A549 (cell line): ENCODE results near the gene VIM. TPM values are rescaled to one million over a fixed set of nuclear protein-coding genes. Genes with fewer than 3 reads are reported as not detected.

Source experiments
- ATAC-seq, 2 experiments: fragments of 200-7000 bp in 1 of 2; fragments of >200 bp in 1 of 2; cut with Nextera tagmentation in 1 of 2; cut with Tn5 transposase in 1 of 2; 3 replicates each; pipeline versions ENCODE4 v1.8.0 to v1.9.1; 2018 to 2020; ENCODE audit warnings: mild to moderate bottlenecking in 1 of 2, moderate library complexity in 1 of 2
- CTCF ChIA-PET: fragments of 300-600 bp; sonication (Branson Sonifier 250); formaldehyde crosslinking; extraction: SDS; loops from one replicate; lab custom pipeline; 2021; ENCODE audit warnings: antibody characterized with exemption, inconsistent platforms; lab: Yijun Ruan, JAX
- POLR2A ChIA-PET: fragments of 350-600 bp; formaldehyde crosslinking; extraction: SDS; loops from one replicate; lab custom pipeline; 2021; ENCODE audit warnings: antibody characterized with exemption, inconsistent platforms; lab: Yijun Ruan, JAX
- DNase-seq, 2 experiments: peaks; one replicate each; pipeline versions ENCODE4 v3.0.0 to v3.0.0-alpha.2; 2011 to 2016; ENCODE audit warnings: low read depth in 1 of 2, low spot score in 1 of 2
- FAIRE-seq: peaks from 2 replicates; lab custom pipeline; 2011; peaks lifted over from hg19 to GRCh38; lab: Jason Lieb, UNC
- H3K27ac ChIP-seq, 2 experiments: fragments of >200 bp; sonication (Bioruptor Twin); formaldehyde crosslinking; 3 replicates each; pipeline ENCODE4 v1.5.1; 2016 to 2017
- H3K4me1 ChIP-seq: fragments of >200 bp; sonication (Bioruptor Twin); formaldehyde crosslinking; 3 replicates; pipeline ENCODE4 v1.6.1; 2016
- H3K4me2 ChIP-seq: fragments of >200 bp; sonication (Bioruptor Twin); formaldehyde crosslinking; 3 replicates; pipeline ENCODE4 v1.6.1; 2016
- H3K4me3 ChIP-seq: fragments of >200 bp; sonication (Bioruptor Twin); formaldehyde crosslinking; 3 replicates; pipeline ENCODE4 v1.5.1; 2016
- H3K9me3 ChIP-seq: fragments of >200 bp; sonication (Bioruptor Twin); formaldehyde crosslinking; 3 replicates; pipeline ENCODE4 v1.6.1; 2016
- ATOH8 ChIP-seq: fragments of 250-450 bp; sonication (Bioruptor Pico); IDR thresholded peaks from 2 replicates; pipeline ENCODE4 v1.5.0; 2020; ENCODE audit warnings: low read depth, mild to moderate bottlenecking, moderate library complexity
- BCL3 ChIP-seq: fragments of >200 bp; sonication (Bioruptor Twin); formaldehyde crosslinking; IDR thresholded peaks from 3 replicates; pipeline ENCODE4 v1.6.1; 2016
- CBX2 ChIP-seq: fragments of 200-600 bp; sonication (generic); IDR thresholded peaks from 2 replicates; pipeline ENCODE4 v1.6.1; 2016; ENCODE audit warnings: low read depth, mild to moderate bottlenecking, borderline replicate concordance
- CEBPB ChIP-seq, 2 experiments: fragments of >200 bp in 1 of 2; sonication (Bioruptor Twin) in 1 of 2; formaldehyde crosslinking in 1 of 2; IDR thresholded peaks; 2 replicates each; pipeline ENCODE4 v1.6.1; 2012 to 2016
- E2F6 ChIP-seq: IDR thresholded peaks from 2 replicates; pipeline ENCODE4 v1.6.1; 2012; ENCODE audit warnings: low read depth, borderline replicate concordance
- ELK1 ChIP-seq: fragments of 150-350 bp; IDR thresholded peaks from 2 replicates; pipeline ENCODE4 v1.6.1; 2014; ENCODE audit warnings: low read depth, mild to moderate bottlenecking, low read length
- EP300 ChIP-seq, 2 experiments: fragments of >200 bp; sonication (Bioruptor Twin); formaldehyde crosslinking; IDR thresholded peaks; 2 replicates in 1 of 2; 3 replicates in 1 of 2; pipeline ENCODE4 v1.6.1; 2016 to 2017
- FOSB ChIP-seq: fragments of 250-450 bp; sonication (Bioruptor Pico); IDR thresholded peaks from 2 replicates; pipeline ENCODE4 v1.5.0; 2020; ENCODE audit warnings: mild to moderate bottlenecking, moderate library complexity
- HDAC2 ChIP-seq: fragments of 200-600 bp; sonication (generic); IDR thresholded peaks from 2 replicates; pipeline ENCODE4 v1.6.1; 2016
- HOXB13 ChIP-seq: fragments of 250-450 bp; sonication (Bioruptor Pico); IDR thresholded peaks from 2 replicates; pipeline ENCODE4 v1.5.0; 2020; ENCODE audit warnings: low read depth, mild to moderate bottlenecking, moderate library complexity
- HOXB5 ChIP-seq: fragments of 250-450 bp; sonication (Bioruptor Pico); IDR thresholded peaks from 2 replicates; pipeline ENCODE4 v1.5.0; 2020; ENCODE audit warnings: mild to moderate bottlenecking, moderate library complexity
- MAFK ChIP-seq: fragments of 450-650 bp; IDR thresholded peaks from 2 replicates; pipeline ENCODE4 v1.6.1; 2014; ENCODE audit not compliant: partially characterized antibody
- NFE2L2 ChIP-seq: fragments of 150-350 bp; conservative IDR thresholded peaks from 2 replicates; pipeline ENCODE4 v1.6.1; 2014; ENCODE audit warnings: low read length
- PHF8 ChIP-seq: fragments of 200-600 bp; sonication (generic); IDR thresholded peaks from 2 replicates; pipeline ENCODE4 v1.6.1; 2016; ENCODE audit warnings: low read depth, mild to moderate bottlenecking, antibody characterized with exemption, moderate library complexity, borderline replicate concordance
- RAD21 ChIP-seq, 2 experiments: fragments of >200 bp in 1 of 2; sonication (Bioruptor Twin) in 1 of 2; formaldehyde crosslinking in 1 of 2; IDR thresholded peaks in 1 of 2; conservative IDR thresholded peaks in 1 of 2; 2 replicates in 1 of 2; 3 replicates in 1 of 2; pipeline ENCODE4 v1.6.1; 2012 to 2018; ENCODE audit warnings: inconsistent platforms in 1 of 2
- RCOR1 ChIP-seq: fragments of 150-350 bp; IDR thresholded peaks from 2 replicates; pipeline ENCODE4 v1.6.1; 2014; ENCODE audit warnings: antibody characterized with exemption, low read length, low read depth
- RNF2 ChIP-seq: fragments of 200-600 bp; sonication (generic); IDR thresholded peaks from 2 replicates; pipeline ENCODE4 v1.6.1; 2016; ENCODE audit warnings: low read depth, mild to moderate bottlenecking, antibody characterized with exemption, moderate library complexity, borderline replicate concordance
- SREBF2 ChIP-seq: fragments of 450-650 bp; IDR thresholded peaks from 2 replicates; pipeline ENCODE4 v1.6.1; 2014; ENCODE audit warnings: mild to moderate bottlenecking, moderate library complexity
- TFCP2L1 ChIP-seq: fragments of 250-450 bp; sonication (Bioruptor Pico); IDR thresholded peaks from 2 replicates; pipeline ENCODE4 v1.5.0; 2021; ENCODE audit warnings: mild to moderate bottlenecking
- TP53 ChIP-seq: fragments of 250-450 bp; sonication (Bioruptor Pico); IDR thresholded peaks from 2 replicates; pipeline ENCODE4 v1.5.0; 2021; ENCODE audit warnings: mild to moderate bottlenecking, moderate library complexity
- ZC3H11A ChIP-seq: fragments of 450-650 bp; IDR thresholded peaks from 2 replicates; pipeline ENCODE4 v1.6.1; 2014; ENCODE audit warnings: antibody characterized with exemption, mild to moderate bottlenecking
- ZNF302 ChIP-seq: fragments of 250-450 bp; sonication (Bioruptor Pico); IDR thresholded peaks from 2 replicates; pipeline ENCODE4 v1.9.0; 2021; ENCODE audit warnings: inconsistent platforms, mild to moderate bottlenecking, moderate library complexity
- ZSCAN20 ChIP-seq: fragments of 250-450 bp; sonication (Bioruptor Pico); IDR thresholded peaks from 2 replicates; pipeline ENCODE4 v1.8.0; 2022; ENCODE audit warnings: mild to moderate bottlenecking, moderate library complexity
- WGBS: methylation state at CpG from one replicate; pipeline ENCODE4 v1.1.6; 2017; ENCODE audit errors: missing lambda C conversion rate; 5-methylcytosine and 5-hydroxymethylcytosine counted together
- polyA plus RNA-seq, 4 experiments: library from polyadenylated mRNA; depleted of rRNA in 3 of 4; stranded (reverse); fragments of >200 nt; fragmentation: RNase III in 1 of 4; extraction: RNeasy Plus Mini Kit Qiagen cat#74134 plus additional on column Dnase treatment in 1 of 4; gene quantifications; 2 replicates in 3 of 4; 3 replicates in 1 of 4; pipeline ENCODE4 v1.2.3, GENCODE V29; 2011 to 2017

The VIM gene
- polyA plus RNA-seq, 2 of the 4 experiments (the other 2 are of a cell fraction): 830 to 848 TPM

- ATAC-seq (no peak), DNase-seq (no peak), FAIRE-seq (no peak)
- TF ChIP-seq HDAC2 (no peak), SREBF2 (no peak), MAFK (no peak), BCL3 (no peak), ATOH8 (CRISPR knock-in tag) (no peak), TFCP2L1 (CRISPR knock-in tag) (no peak), CBX2 (no peak), CEBPB (IDR thresholded peaks at IDR 0.05) (no peak), TP53 (CRISPR knock-in tag) (no peak), NFE2L2 (no peak), ZSCAN20 (CRISPR knock-in tag) (no peak), HOXB5 (CRISPR knock-in tag) (no peak), RCOR1 (no peak), FOSB (CRISPR knock-in tag) (no peak), EP300 (IDR thresholded peaks at IDR 0.05) (no peak), RAD21 (conservative IDR thresholded peaks at IDR 0.05 in 1 of 2, IDR thresholded peaks at IDR 0.05 in 1 of 2) (no peak), ZNF302 (CRISPR knock-in tag) (no peak), ZC3H11A (no peak), RNF2 (no peak), ELK1 (no peak)
- no peaks in the 10 kb centered on the region for H3K9me3 ChIP-seq
- ChIA-PET CTCF (interaction anchor here (1.3 kb wide), 1 partner anchor 9 kb away, joined by 5 read pairs; no protein-coding TSS in a partner anchor), POLR2A (no interaction called here)
- H3K4me3 ChIP-seq: no peak overlapping the region
- no peaks in the 10 kb centered on the region for H3K4me1 ChIP-seq
- H3K4me2 ChIP-seq: no peak overlapping the region
- no peak overlapping the region for H3K27ac ChIP-seq
- WGBS: 90% methylated on average over 5 of the region's 5 CpGs
Observed at GRCh38 chr10:17181110-17181509, 46.9 kb upstream of the VIM start.

- DNase-seq: no peak
- Histone ChIP-seq H3K4me2 (no peak overlapping the region), H3K4me1 (no peaks in the 10 kb centered on the region), H3K27ac (no peak overlapping the region), H3K4me3 (no peak overlapping the region), H3K9me3 (no peaks in the 10 kb centered on the region)
- ChIA-PET CTCF (interaction anchor here (1.3 kb wide), 2 partner anchors 8 to 48 kb away, joined by 5 read pairs; no protein-coding TSS in a partner anchor), POLR2A (no interaction called here)
- WGBS: 71% methylated on average over 3 of the region's 3 CpGs
- ATAC-seq: no peak
- no peak for FAIRE-seq
- no peak for TF ChIP-seq TFCP2L1 (CRISPR knock-in tag)
- TF ChIP-seq HOXB13: no peak
- no peak for TF ChIP-seq TP53 (CRISPR knock-in tag)
- TF ChIP-seq PHF8: no peak
- no peak for TF ChIP-seq E2F6
- no peak for TF ChIP-seq CEBPB (IDR thresholded peaks at IDR 0.05)
- TF ChIP-seq BCL3: no peak
- no peak for TF ChIP-seq ZC3H11A
Observed at GRCh38 chr10:17181751-17182150, 46.3 kb upstream of the VIM start.
